Astrocyte of the cerebellum (primary cell): Measurements from ENCODE around the gene NOL6.
"Not testable (repeated sequence)": the region's sequence is repeated elsewhere in the genome, so short reads cannot be mapped to it uniquely, and the experiment has no call there.

Source experiments
- DNase-seq: peaks from one replicate; pipeline ENCODE4 v3.0.0-alpha.2; 2011; ENCODE audit warnings: low read depth
- H3K4me3 ChIP-seq: 2 replicates; pipeline ENCODE4 v1.5.1; 2011; ENCODE audit warnings: mild to moderate bottlenecking, low read depth, low read length, moderate library complexity
- in situ Hi-C: cut with HindIII; loops from 2 replicates; pipeline ENCODE4 v1.10.0; 2017; ENCODE audit warnings: low sequenced_read_pairs
- TF ChIP-seq, protein P1 (sequence below): IDR thresholded peaks from 2 replicates; pipeline ENCODE4 v1.5.1; 2012; ENCODE audit warnings: low read length, low read depth, moderate library complexity, mild to moderate bottlenecking; ENCODE audit errors: missing control alignments

NOL6 gene

DNA sequence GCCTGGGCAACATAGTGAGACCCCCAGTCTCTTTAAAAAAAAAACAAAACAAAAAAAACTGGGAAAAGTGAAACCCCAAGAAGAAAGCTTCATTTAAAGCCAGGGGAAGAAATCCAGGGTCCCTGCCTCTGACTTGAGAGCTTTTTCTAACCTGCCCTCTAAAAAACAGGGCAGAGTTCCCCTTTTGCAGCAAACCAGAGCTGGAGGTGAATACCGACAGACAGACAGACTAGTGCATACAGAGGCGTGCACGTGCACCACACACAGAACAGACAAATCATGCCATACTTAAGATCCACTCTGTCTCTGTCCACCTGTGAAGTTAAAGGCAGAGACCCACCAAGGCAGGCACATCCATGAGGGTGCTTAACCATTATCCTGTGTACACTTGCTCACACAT, 14.6 kb downstream of the NOL6 start:
- TF ChIP-seq, protein P1, sequence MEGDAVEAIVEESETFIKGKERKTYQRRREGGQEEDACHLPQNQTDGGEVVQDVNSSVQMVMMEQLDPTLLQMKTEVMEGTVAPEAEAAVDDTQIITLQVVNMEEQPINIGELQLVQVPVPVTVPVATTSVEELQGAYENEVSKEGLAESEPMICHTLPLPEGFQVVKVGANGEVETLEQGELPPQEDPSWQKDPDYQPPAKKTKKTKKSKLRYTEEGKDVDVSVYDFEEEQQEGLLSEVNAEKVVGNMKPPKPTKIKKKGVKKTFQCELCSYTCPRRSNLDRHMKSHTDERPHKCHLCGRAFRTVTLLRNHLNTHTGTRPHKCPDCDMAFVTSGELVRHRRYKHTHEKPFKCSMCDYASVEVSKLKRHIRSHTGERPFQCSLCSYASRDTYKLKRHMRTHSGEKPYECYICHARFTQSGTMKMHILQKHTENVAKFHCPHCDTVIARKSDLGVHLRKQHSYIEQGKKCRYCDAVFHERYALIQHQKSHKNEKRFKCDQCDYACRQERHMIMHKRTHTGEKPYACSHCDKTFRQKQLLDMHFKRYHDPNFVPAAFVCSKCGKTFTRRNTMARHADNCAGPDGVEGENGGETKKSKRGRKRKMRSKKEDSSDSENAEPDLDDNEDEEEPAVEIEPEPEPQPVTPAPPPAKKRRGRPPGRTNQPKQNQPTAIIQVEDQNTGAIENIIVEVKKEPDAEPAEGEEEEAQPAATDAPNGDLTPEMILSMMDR: no peak
- no peak for DNase-seq
- in situ Hi-C loops: loop anchor here (5.0 to 25.0 kb wide), 2 partner anchors 52 to 172 kb away; partner anchors contain the start of gene NFX1

DNA sequence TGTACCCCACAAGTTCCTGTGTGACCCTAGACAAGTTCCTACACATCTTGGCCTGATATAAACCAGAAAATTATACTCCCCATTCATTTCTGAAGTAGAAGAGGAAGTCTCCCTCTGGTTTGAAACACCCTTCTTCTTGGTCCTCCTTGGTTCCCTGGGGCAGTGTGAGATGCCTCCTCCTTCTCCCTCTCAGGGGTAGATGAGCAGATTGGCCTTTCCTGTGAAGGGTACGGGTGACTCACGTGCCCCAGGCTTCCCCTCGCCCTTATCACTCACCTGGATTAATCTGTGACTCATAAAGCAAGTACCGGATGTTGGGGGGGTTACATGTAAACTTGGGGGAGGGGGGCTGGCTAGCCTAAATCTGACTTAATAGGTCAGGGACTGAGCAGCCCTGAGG, 15.3 kb downstream of the NOL6 start:
- in situ Hi-C loops: loop anchor here (5.0 to 25.0 kb wide), 2 partner anchors 51 to 171 kb away; partner anchors contain the start of gene NFX1
- TF ChIP-seq, protein P1: no peak
- H3K4me3 ChIP-seq: no peak overlapping the region
- DNase-seq: peak; percentile 2

More for the DNA sequence above, 14.6 kb downstream of the NOL6 start:
- H3K4me3 ChIP-seq: no peak overlapping the region

DNA sequence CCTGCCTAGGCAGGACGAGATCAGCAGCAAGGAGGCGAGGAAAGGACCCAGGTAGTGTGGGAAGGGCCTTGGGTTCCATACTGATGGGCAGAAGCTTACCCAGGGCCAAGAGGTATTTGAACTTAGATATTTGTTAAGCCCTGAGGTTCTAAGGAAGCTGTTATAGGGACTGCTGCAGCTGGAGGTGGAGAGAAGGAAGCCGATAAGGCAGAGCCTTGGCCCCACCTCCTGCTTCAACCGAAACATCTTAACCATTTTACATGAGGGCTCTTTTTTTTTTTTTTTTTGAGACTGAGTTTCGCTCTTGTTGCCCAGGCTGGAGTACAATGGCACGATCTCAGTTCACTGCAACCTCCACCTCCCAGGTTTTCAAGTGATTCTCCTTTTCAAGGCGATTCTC, 17.8 kb downstream of the NOL6 start:
- in situ Hi-C loops: loop anchor here (5.0 to 25.0 kb wide), 2 partner anchors 49 to 169 kb away; partner anchors contain the start of gene NFX1
- no peak overlapping the region for H3K4me3 ChIP-seq
- no peak for DNase-seq
- TF ChIP-seq, protein P1: no peak

DNA sequence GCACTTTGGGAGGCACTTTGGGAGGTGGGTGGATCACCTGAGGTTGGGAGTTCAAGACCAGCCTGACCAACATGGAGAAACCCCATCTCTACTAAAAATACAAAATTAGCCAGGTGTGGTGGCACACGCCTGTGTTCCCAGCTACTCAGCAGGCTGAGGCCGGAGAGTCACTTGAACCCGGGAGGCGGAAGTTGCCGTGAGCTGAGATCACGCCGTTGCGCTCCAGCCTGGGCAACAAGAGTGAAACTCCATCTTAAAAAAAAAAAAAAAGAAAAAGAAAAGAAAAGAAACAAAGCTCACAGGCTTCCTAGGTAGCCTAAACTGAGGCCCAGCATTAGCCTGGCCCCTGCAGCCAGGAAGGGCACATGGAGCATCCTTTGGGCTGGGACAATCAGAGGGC, 18.3 kb downstream of the NOL6 start:
- H3K4me3 ChIP-seq, DNase-seq: not testable (repeated sequence)
- in situ Hi-C loops: loop anchor here (5.0 to 25.0 kb wide), 2 partner anchors 48 to 168 kb away; partner anchors contain the start of gene NFX1

- not testable (repeated sequence) for H3K4me3 ChIP-seq, DNase-seq
- in situ Hi-C loops: loop anchor here (5.0 to 25.0 kb wide), 2 partner anchors 47 to 167 kb away; partner anchors contain the start of gene NFX1
These were observed 19.1 kb downstream of the NOL6 start for GRCh38 chr9:33454661-33455026.

GRCh38 chr9:33453999-33454660, 19.6 kb downstream of the NOL6 start:
- H3K4me3 ChIP-seq: no peak overlapping the region
- in situ Hi-C loops: loop anchor here (25.0 kb wide), 1 partner anchor 167 kb away; the partner anchor contains the start of gene NFX1
- TF ChIP-seq, protein P1: no peak
- no peak for DNase-seq

GRCh38 chr9:33453286-33453860, 20.4 kb downstream of the NOL6 start:
- in situ Hi-C loops: loop anchor here (25.0 kb wide), 1 partner anchor 166 kb away; the partner anchor contains the start of gene NFX1
- DNase-seq: no peak
- TF ChIP-seq, protein P1: no peak
- no peak overlapping the region for H3K4me3 ChIP-seq
